HG02943 (cell line): ENCODE results near the gene HOXD10.

Experiments used
- ATAC-seq: cut with Tn5 transposase; IDR thresholded peaks from one replicate; pipeline ENCODE4 v1.9.1; 2021; ENCODE audit warnings: mild to moderate bottlenecking, low read depth, moderate library complexity; ENCODE audit not compliant: unreplicated experiment

Gene HOXD10

GRCh38 chr2:176115883-176116813, at the start of gene HOXD10:
Gene HOXD10, plus strand, starts transcription at chr2:176116778. Its CDS starts 56 bp downstream, at chr2:176116834.
- no peak for ATAC-seq

GRCh38 chr2:176067589-176068418, 48.8 kb upstream of the HOXD10 start:
- ATAC-seq: no peak

GRCh38 chr2:176068419-176068832, 48.2 kb upstream of the HOXD10 start:
- ATAC-seq: no peak

- ATAC-seq: no peak
Measured at GRCh38 chr2:176071330-176072291, 45.0 kb upstream of the HOXD10 start.

- no peak for ATAC-seq
Measured at GRCh38 chr2:176072292-176072669, 44.3 kb upstream of the HOXD10 start.

- ATAC-seq: no peak
Measured at GRCh38 chr2:176072951-176073904, 43.4 kb upstream of the HOXD10 start.

- no peak for ATAC-seq
Measured at GRCh38 chr2:176074919-176075425, 41.6 kb upstream of the HOXD10 start.

GRCh38 chr2:176075481-176075880, 41.1 kb upstream of the HOXD10 start:
- ATAC-seq: no peak

GRCh38 chr2:176076063-176076462, 40.5 kb upstream of the HOXD10 start:
- ATAC-seq: no peak

- no peak for ATAC-seq
Measured at GRCh38 chr2:176076796-176077195, 39.8 kb upstream of the HOXD10 start.

- no peak for ATAC-seq
Measured at GRCh38 chr2:176078541-176079284, 37.9 kb upstream of the HOXD10 start.

GRCh38 chr2:176079285-176079830, 37.2 kb upstream of the HOXD10 start:
- no peak for ATAC-seq

GRCh38 chr2:176079831-176080539, 36.6 kb upstream of the HOXD10 start:
- ATAC-seq: no peak

- no peak for ATAC-seq
Measured at GRCh38 chr2:176080540-176081375, 35.8 kb upstream of the HOXD10 start.

- no peak for ATAC-seq
Measured at GRCh38 chr2:176081376-176081836, 35.2 kb upstream of the HOXD10 start.

GRCh38 chr2:176081837-176082524, 34.6 kb upstream of the HOXD10 start:
- ATAC-seq: no peak
